GM12891 (cell line): ENCODE results near the gene SFXN2.

Experiments
- PAX5 ChIP-seq: IDR thresholded peaks from 2 replicates; pipeline ENCODE4 v1.6.1; 2011; ENCODE audit warnings: low read length, moderate library complexity, mild to moderate bottlenecking; ENCODE audit not compliant: insufficient read depth, severe bottlenecking
- POLR2A ChIP-seq: IDR thresholded peaks from 2 replicates; pipeline ENCODE4 v1.6.1; 2011; ENCODE audit warnings: low read depth, low read length, control low read depth
- POLR2AphosphoS5 ChIP-seq: IDR thresholded peaks from 2 replicates; pipeline ENCODE4 v1.6.1; 2011; ENCODE audit warnings: low read depth, low read length, control low read depth
- POU2F2 ChIP-seq: IDR thresholded peaks from 2 replicates; pipeline ENCODE4 v1.6.1; 2011; ENCODE audit warnings: low read depth, mild to moderate bottlenecking, control low read depth, low read length, moderate library complexity

DNA sequence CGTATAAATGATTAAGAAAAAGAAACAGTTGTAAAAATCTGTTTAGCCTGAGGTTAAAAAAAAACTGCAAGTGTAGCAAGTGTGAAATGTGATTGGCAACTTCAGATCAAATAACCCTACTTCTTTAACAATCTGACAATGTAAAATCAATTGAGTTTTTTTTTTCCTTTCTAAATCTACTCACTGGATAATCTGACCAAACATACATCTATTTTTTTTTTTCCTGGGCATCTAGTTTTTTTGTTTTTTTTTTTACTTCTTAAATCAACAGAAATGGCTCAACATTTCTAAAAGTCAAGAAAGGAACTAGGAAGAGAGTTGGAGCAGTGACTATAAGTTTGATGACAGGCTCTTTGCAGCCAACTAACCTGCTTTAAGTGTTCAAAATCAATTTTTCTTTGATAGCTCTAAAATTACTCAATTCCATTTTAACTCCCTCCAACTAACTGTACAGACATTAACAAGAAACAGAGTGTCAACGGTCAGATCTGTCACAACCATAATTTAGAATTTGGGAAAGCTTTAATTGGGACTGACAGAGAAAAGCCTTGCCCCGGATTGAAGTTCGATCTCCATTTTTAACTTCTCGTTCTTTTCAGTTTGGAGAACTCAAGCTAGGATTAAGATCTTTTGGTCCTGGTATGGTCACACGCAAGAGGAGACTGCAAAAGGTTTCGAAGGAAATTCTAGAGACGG lies 1.4 kb upstream of the SFXN2 start:
- TF ChIP-seq POLR2A (no peak), POLR2AphosphoS5 (no peak), POU2F2 (no peak), PAX5 (no peak)
